Liver (tissue), 9 donors: ENCODE measurements around the gene FGFBP1. TPM values are rescaled to one million over a fixed set of nuclear protein-coding genes. Genes with fewer than 3 reads are reported as not detected.

Source experiments
- DNase-seq: peaks from one replicate; pipeline ENCODE4 v3.0.0-alpha.2; 2017; ENCODE audit warnings: low spot score
- H3K27ac ChIP-seq, 2 donors: one replicate each; pipeline ENCODE4 v1.7.0; 2013; ENCODE audit warnings: inconsistent platforms in 2 of 2, low read length in 2 of 2, control low read depth in 1 of 2, low read depth in 1 of 2, mild to moderate bottlenecking in 1 of 2
- H3K27me3 ChIP-seq, 4 donors: one replicate each; pipeline versions ENCODE4 v1.6.1 to v1.7.0; 2013; ENCODE audit warnings: low read length in 3 of 4, inconsistent platforms in 1 of 4, mild to moderate bottlenecking in 1 of 4, moderate library complexity in 1 of 4; ENCODE audit not compliant: control insufficient read depth in 4 of 4, insufficient read depth in 4 of 4
- H3K36me3 ChIP-seq, 4 donors: one replicate each; pipeline versions ENCODE4 v1.6.1 to v1.7.0; 2013; ENCODE audit warnings: low read length in 3 of 4, mild to moderate bottlenecking in 3 of 4, low read depth in 1 of 4, moderate library complexity in 1 of 4; ENCODE audit not compliant: control insufficient read depth in 4 of 4, insufficient read depth in 3 of 4
- H3K4me1 ChIP-seq, 4 donors: one replicate each; pipeline versions ENCODE4 v1.6.1 to v1.7.0; 2013; ENCODE audit warnings: low read length in 3 of 4, mild to moderate bottlenecking in 3 of 4, moderate library complexity in 1 of 4; ENCODE audit not compliant: control insufficient read depth in 4 of 4, insufficient read depth in 4 of 4
- H3K4me3 ChIP-seq, 3 donors: one replicate each; pipeline versions ENCODE4 v1.6.1 to v1.7.0; 2013; ENCODE audit warnings: low read length in 3 of 3, control low read depth in 1 of 3, low read depth in 1 of 3, mild to moderate bottlenecking in 1 of 3
- H3K9ac ChIP-seq, 2 donors: one replicate each; pipeline ENCODE4 v1.7.0; 2013; ENCODE audit warnings: low read length in 2 of 2, mild to moderate bottlenecking in 2 of 2, moderate library complexity in 2 of 2, control low read depth in 1 of 2, low read depth in 1 of 2
- H3K9me3 ChIP-seq, 4 donors: one replicate each; pipeline versions ENCODE4 v1.6.1 to v1.7.0; 2013; ENCODE audit warnings: low read length in 3 of 4; ENCODE audit not compliant: control insufficient read depth in 4 of 4
- FOXA1 ChIP-seq: IDR thresholded peaks from 2 replicates; pipeline ENCODE4 v1.6.1; 2016; ENCODE audit warnings: antibody characterized with exemption
- GABPA ChIP-seq, 2 donors: IDR thresholded peaks in 1 of 2; conservative IDR thresholded peaks in 1 of 2; 2 replicates each; pipeline ENCODE4 v1.6.1; 2016; ENCODE audit warnings: antibody characterized with exemption in 2 of 2, mild to moderate bottlenecking in 1 of 2, moderate library complexity in 1 of 2
- HNF4A ChIP-seq, 2 donors: conservative IDR thresholded peaks; 2 replicates each; pipeline ENCODE4 v1.6.1; 2016; ENCODE audit warnings: antibody characterized with exemption in 2 of 2, mild to moderate bottlenecking in 2 of 2
- HNF4G ChIP-seq: IDR thresholded peaks from 2 replicates; pipeline ENCODE4 v1.6.1; 2016; ENCODE audit warnings: antibody characterized with exemption
- JUND ChIP-seq, 2 donors: IDR thresholded peaks; 2 replicates each; pipeline ENCODE4 v1.6.1; 2016; ENCODE audit warnings: antibody characterized with exemption in 2 of 2
- RXRA ChIP-seq, 2 donors: IDR thresholded peaks; 2 replicates each; pipeline ENCODE4 v1.6.1; 2017 to 2018; ENCODE audit warnings: antibody characterized with exemption in 2 of 2, mild to moderate bottlenecking in 1 of 2
- SP1 ChIP-seq: IDR thresholded peaks from 2 replicates; pipeline ENCODE4 v1.6.1; 2018; ENCODE audit warnings: antibody characterized with exemption, mild to moderate bottlenecking
- YY1 ChIP-seq: IDR thresholded peaks from 2 replicates; pipeline ENCODE4 v1.6.1; 2016; ENCODE audit warnings: antibody characterized with exemption, mild to moderate bottlenecking
- ZBTB33 ChIP-seq: IDR thresholded peaks from 2 replicates; pipeline ENCODE4 v1.6.1; 2016; ENCODE audit warnings: antibody characterized with exemption
- WGBS: extraction: QIAGEN DNeasy Blood & Tissue Kit; methylation state at CpG from one replicate; pipeline ENCODE4 v1.1.7; 2013; 5-methylcytosine and 5-hydroxymethylcytosine counted together
- polyA plus RNA-seq, 2 donors: library from polyadenylated mRNA; stranded (reverse) in 1 of 2; unstranded in 1 of 2; fragments of 200-250 nt in 1 of 2; fragments of >200 nt in 1 of 2; fragmentation: Nextera tagmentation in 1 of 2; extraction: Ambion mirVana in 1 of 2; gene quantifications; one replicate each; pipeline versions ENCODE4 v1.2.1 to v1.2.3, GENCODE V29; 2013 to 2015
- total RNA-seq, 2 donors: library from RNA; depleted of rRNA; stranded (reverse); fragments of >200 nt; gene quantifications; one replicate each; pipeline ENCODE4 v1.2.3, GENCODE V29; 2014
- TF ChIP-seq, protein P1 (sequence below): fragments of 150-350 bp; IDR thresholded peaks from 2 replicates; pipeline ENCODE4 v1.5.1; 2017; ENCODE audit warnings: improper control_type of control experiment, low read depth, low read length; ENCODE audit not compliant: missing input control
- TF ChIP-seq, protein P2 (sequence below): IDR thresholded peaks from 2 replicates; pipeline ENCODE4 v1.6.1; 2016; ENCODE audit warnings: antibody characterized with exemption
- donor health status: healthy.
- donor health status: healthy.
- donor health status: healthy.
- donor health status: healthy.
- donor health status: healthy.

The FGFBP1 gene
- total and polyA plus RNA-seq, 4 donors, result not detected

DNA sequence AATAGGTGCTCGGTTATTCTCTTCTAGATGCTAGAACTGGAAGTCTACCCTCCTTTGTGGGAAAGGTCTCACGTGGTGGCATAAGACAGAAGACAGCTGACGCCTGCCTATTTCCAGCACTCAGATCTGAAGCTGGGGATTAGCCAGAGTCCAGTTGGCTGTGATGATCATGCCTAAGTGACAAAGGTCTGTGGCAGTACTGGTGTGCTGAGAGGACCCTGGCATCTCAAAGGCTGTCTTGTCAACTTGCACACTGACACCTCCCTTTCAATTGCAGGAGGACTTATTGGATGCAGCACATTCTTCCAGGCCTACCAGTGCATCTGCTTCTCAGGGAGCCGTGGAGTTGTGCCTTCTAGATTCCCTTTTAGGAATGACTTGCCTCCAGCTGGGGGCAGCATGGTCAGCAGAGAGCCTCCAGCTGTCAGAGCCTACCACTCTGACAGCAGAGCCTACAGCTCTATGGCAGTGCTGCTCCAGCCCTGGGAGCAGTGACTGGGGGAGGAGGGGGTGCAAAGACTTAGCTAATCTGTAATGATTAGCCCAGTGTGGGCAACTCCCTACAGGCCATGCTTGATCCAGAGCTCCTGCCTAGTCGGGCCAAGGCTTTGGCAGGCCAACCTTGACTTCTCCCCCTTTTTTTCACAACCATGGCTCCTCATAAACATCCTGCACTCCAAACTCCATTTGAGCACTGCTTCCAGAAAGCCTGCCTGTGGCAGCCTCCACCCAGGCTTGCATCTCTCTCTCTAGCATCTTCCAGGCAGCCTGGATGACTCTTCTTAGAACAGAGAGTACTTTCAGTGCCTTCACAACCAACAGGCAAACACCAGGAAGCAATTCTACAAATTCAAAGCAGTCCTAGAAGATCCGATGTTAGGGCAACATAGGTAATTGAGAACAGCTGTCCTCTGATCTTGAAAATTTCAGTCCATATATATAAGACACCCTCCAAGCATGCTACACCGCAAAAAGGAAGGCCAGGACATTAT, 38.2 kb upstream of the FGFBP1 start:
- Histone ChIP-seq H3K9ac (no peak overlapping the region), H3K4me1 (no peaks in the 10 kb centered on the region), H3K27ac (no peak overlapping the region), H3K36me3 (no peaks in the 10 kb centered on the region), H3K9me3 (no peaks in the 10 kb centered on the region), H3K27me3 (no peaks in the 10 kb centered on the region), H3K4me3 (no peak overlapping the region)
- no peak for DNase-seq
- WGBS, result 79% methylated on average over 7 of the region's 7 CpGs
- TF ChIP-seq YY1, result no peak
- no peak for TF ChIP-seq SP1
- TF ChIP-seq, protein P1, sequence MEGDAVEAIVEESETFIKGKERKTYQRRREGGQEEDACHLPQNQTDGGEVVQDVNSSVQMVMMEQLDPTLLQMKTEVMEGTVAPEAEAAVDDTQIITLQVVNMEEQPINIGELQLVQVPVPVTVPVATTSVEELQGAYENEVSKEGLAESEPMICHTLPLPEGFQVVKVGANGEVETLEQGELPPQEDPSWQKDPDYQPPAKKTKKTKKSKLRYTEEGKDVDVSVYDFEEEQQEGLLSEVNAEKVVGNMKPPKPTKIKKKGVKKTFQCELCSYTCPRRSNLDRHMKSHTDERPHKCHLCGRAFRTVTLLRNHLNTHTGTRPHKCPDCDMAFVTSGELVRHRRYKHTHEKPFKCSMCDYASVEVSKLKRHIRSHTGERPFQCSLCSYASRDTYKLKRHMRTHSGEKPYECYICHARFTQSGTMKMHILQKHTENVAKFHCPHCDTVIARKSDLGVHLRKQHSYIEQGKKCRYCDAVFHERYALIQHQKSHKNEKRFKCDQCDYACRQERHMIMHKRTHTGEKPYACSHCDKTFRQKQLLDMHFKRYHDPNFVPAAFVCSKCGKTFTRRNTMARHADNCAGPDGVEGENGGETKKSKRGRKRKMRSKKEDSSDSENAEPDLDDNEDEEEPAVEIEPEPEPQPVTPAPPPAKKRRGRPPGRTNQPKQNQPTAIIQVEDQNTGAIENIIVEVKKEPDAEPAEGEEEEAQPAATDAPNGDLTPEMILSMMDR, result no peak
- no peak for TF ChIP-seq HNF4G
- TF ChIP-seq, protein P2, sequence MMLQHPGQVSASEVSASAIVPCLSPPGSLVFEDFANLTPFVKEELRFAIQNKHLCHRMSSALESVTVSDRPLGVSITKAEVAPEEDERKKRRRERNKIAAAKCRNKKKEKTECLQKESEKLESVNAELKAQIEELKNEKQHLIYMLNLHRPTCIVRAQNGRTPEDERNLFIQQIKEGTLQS, result no peak
- no peak for TF ChIP-seq RXRA (IDR thresholded peaks at IDR 0.05)

DNA sequence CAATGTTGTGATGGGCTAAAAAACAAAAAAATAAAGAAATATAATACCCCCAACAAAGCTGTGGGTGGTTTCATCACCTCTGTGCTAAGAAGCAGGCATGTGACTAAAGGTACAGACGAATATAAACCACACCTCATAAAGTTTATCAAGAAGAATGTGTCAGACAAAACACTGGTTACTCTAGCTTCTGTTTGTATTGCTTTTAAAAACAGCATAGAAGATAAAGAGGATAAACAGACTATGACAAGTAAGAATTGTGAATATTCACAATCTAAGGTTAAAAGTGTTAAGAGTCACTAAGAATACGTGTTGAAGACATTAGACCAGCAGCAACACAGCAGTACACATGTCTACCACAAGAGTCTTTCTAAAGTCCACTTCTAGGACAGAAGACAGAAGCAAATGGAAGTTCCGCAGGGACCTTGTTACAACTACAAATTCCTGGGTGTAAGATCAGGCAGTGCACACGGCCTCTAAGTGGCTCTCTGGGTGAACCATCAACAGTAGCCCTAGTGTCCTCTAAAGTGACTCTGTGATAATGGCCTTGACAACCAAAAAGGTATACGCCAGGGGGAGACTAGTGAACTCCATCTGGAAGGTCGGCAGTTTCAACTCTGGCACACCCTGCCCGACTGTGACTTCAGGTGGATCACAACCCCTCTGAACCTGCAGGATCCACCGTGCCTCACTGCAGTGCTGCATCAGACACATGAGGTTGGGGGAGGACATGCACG, 32.7 kb upstream of the FGFBP1 start:
- no peaks in the 10 kb centered on the region for H3K4me1 ChIP-seq
- no peak overlapping the region for H3K9ac ChIP-seq
- no peaks in the 10 kb centered on the region for H3K36me3 ChIP-seq
- no peak for DNase-seq
- peaks cover 0 to under 1% (median 0%) of the 10 kb centered on the region in 4 donors for H3K9me3 ChIP-seq
- H3K27ac ChIP-seq, result no peak overlapping the region
- H3K27me3 ChIP-seq, result no peaks in the 10 kb centered on the region
- H3K4me3 ChIP-seq, result no peak overlapping the region
- no peak for TF ChIP-seq GABPA (IDR thresholded peaks at IDR 0.05 in 1 of 2, conservative IDR thresholded peaks at IDR 0.05 in 1 of 2)
- TF ChIP-seq, protein P2, result no peak
- no peak for TF ChIP-seq RXRA (IDR thresholded peaks at IDR 0.05)
- no peak for TF ChIP-seq FOXA1
- no peak for TF ChIP-seq ZBTB33
- TF ChIP-seq JUND (IDR thresholded peaks at IDR 0.05), result no peak
- TF ChIP-seq HNF4A (conservative IDR thresholded peaks at IDR 0.05), result no peak
- no peak for TF ChIP-seq YY1
- WGBS, result 89% methylated on average over 9 of the region's 9 CpGs
